Neuronal stem cell (in vitro differentiated cells): ENCODE data around the gene GABPB2.

Source experiments
- DNase-seq: peaks from one replicate; pipeline ENCODE4 v3.0.0-alpha.2; 2013; ENCODE audit warnings: low spot score
- H2AFZ ChIP-seq: one replicate; pipeline ENCODE4 v1.6.1; 2013; ENCODE audit warnings: mild to moderate bottlenecking, low read length, inconsistent platforms
- H2AK5ac ChIP-seq: 2 replicates; pipeline ENCODE4 v1.6.1; 2013; ENCODE audit warnings: low read depth, mild to moderate bottlenecking, inconsistent platforms, low read length, moderate library complexity, mixed read lengths
- H2BK120ac ChIP-seq: 2 replicates; pipeline ENCODE4 v1.6.1; 2013; ENCODE audit warnings: low read depth, mild to moderate bottlenecking, inconsistent platforms, low read length, moderate library complexity, mixed read lengths
- H2BK12ac ChIP-seq: one replicate; pipeline ENCODE4 v1.6.1; 2013; ENCODE audit warnings: low read length, inconsistent platforms
- H2BK15ac ChIP-seq: 2 replicates; pipeline ENCODE4 v1.6.1; 2013; ENCODE audit warnings: mild to moderate bottlenecking, low read length, inconsistent platforms, mixed read lengths
- H2BK5ac ChIP-seq: one replicate; pipeline ENCODE4 v1.6.1; 2013; ENCODE audit warnings: inconsistent platforms, mild to moderate bottlenecking, low read length, moderate library complexity
- H3K14ac ChIP-seq: one replicate; pipeline ENCODE4 v1.6.1; 2013; ENCODE audit warnings: low read length, inconsistent platforms
- H3K18ac ChIP-seq: 2 replicates; pipeline ENCODE4 v1.6.1; 2013; ENCODE audit warnings: low read length, inconsistent platforms
- H3K23ac ChIP-seq: 2 replicates; pipeline ENCODE4 v1.6.1; 2013; ENCODE audit warnings: low read depth, mild to moderate bottlenecking, mixed read lengths, low read length, inconsistent platforms; ENCODE audit not compliant: poor library complexity
- H3K27ac ChIP-seq: replicated peaks from 3 replicates; pipeline ENCODE4 v1.5.1; 2013; ENCODE audit warnings: low read length, inconsistent platforms
- H3K27me3 ChIP-seq, 3 experiments: 2 replicates each; pipeline ENCODE4 v1.6.1; 2013; ENCODE audit warnings: low read length in 3 of 3, mild to moderate bottlenecking in 2 of 3, inconsistent platforms in 1 of 3, low read depth in 1 of 3, mixed read lengths in 1 of 3, moderate library complexity in 1 of 3; ENCODE audit not compliant: control insufficient read depth in 3 of 3, insufficient read depth in 3 of 3
- H3K36me3 ChIP-seq, 2 donors: replicated peaks in 1 of 2; 2 replicates each; pipeline ENCODE4 v1.6.1; 2013; ENCODE audit warnings: low read length in 2 of 2; ENCODE audit not compliant: control insufficient read depth in 2 of 2, insufficient read depth in 2 of 2
- H3K4ac ChIP-seq: 2 replicates; pipeline ENCODE4 v1.6.1; 2013; ENCODE audit warnings: inconsistent platforms, mild to moderate bottlenecking, low read length, moderate library complexity
- H3K4me1 ChIP-seq, 2 donors: 1 replicate in 1 of 2; 2 replicates in 1 of 2; pipeline ENCODE4 v1.6.1; 2013; ENCODE audit warnings: low read length in 2 of 2, low read depth in 1 of 2; ENCODE audit not compliant: control insufficient read depth in 2 of 2, insufficient read depth in 1 of 2
- H3K4me2 ChIP-seq: one replicate; pipeline ENCODE4 v1.6.1; 2013; ENCODE audit warnings: mild to moderate bottlenecking, low read length, inconsistent platforms; ENCODE audit not compliant: insufficient read depth, poor library complexity, severe bottlenecking
- H3K4me3 ChIP-seq, 2 donors: 2 replicates each; pipeline ENCODE4 v1.5.1; 2013; ENCODE audit warnings: low read length in 2 of 2, mild to moderate bottlenecking in 2 of 2, inconsistent platforms in 1 of 2, moderate library complexity in 1 of 2
- H3K79me1 ChIP-seq: one replicate; pipeline ENCODE4 v1.6.1; 2013; ENCODE audit warnings: low read depth, mild to moderate bottlenecking, inconsistent platforms, low read length, moderate library complexity
- H3K9ac ChIP-seq: one replicate; pipeline ENCODE4 v1.6.1; 2013; ENCODE audit warnings: mild to moderate bottlenecking, low read depth, low read length, inconsistent platforms; ENCODE audit not compliant: poor library complexity
- H3K9me3 ChIP-seq, 2 donors: replicated peaks in 1 of 2; 2 replicates each; pipeline versions ENCODE3 to v1.6.1; 2013; ENCODE audit warnings: low read length in 2 of 2, mild to moderate bottlenecking in 2 of 2, inconsistent platforms in 1 of 2, low read depth in 1 of 2, mixed read lengths in 1 of 2, moderate library complexity in 1 of 2; ENCODE audit not compliant: control insufficient read depth in 2 of 2, insufficient read depth in 1 of 2
- H4K8ac ChIP-seq: one replicate; pipeline ENCODE4 v1.6.1; 2013; ENCODE audit warnings: low read depth, mild to moderate bottlenecking, inconsistent platforms, low read length, moderate library complexity
- H4K91ac ChIP-seq: one replicate; pipeline ENCODE4 v1.6.1; 2013; ENCODE audit warnings: low read length, low read depth, mild to moderate bottlenecking, inconsistent platforms; ENCODE audit not compliant: poor library complexity
- WGBS, 2 donors: extraction: QIAGEN DNeasy Blood & Tissue Kit; methylation state at CpG; one replicate each; pipeline ENCODE4 v1.1.7; 2013; ENCODE audit warnings: missing lambda C conversion rate in 2 of 2, mixed read lengths in 1 of 2; ENCODE audit not compliant: insufficient read length in 2 of 2, insufficient replicate concordance in 1 of 2; ENCODE audit errors: extremely low coverage in 2 of 2; 5-methylcytosine and 5-hydroxymethylcytosine counted together

GABPB2 gene

DNA sequence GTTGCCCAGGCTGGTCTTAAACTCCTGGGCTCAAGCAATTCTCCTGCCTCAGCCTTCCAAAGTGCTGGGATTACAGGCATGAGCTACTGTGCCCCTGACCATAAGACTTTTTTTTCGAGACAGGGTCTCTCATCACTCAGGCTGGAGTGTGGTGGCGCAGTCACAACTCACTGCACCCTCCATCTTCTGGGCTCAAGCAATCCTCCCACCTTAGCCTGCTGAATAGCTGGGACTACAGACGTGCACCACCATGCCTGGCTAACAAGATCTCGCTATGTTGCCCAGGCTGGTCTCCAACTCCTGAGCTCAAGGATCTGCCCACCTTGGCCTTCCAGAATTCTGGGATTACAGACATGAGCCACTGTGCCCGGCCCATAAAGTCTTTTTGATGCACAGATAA, 21.1 kb upstream of the GABPB2 start:
- Histone ChIP-seq H2BK120ac (no peak overlapping the region), H4K91ac (no peak overlapping the region), H3K4ac (no peak overlapping the region), H2BK5ac (no peak overlapping the region), H3K27ac (no peak overlapping the region), H3K14ac (peak overlapping the region; percentile 73), H3K9ac (no peak overlapping the region), H3K4me1 (peaks cover 2 to 3% of the 10 kb centered on the region in 2 donors), H2AK5ac (no peak overlapping the region), H2BK15ac (no peak overlapping the region), H3K4me3 (no peak overlapping the region), H3K4me2 (no peak overlapping the region), H2AFZ (no peak overlapping the region), H3K23ac (no peak overlapping the region), H3K18ac (no peak overlapping the region), H3K36me3 (peaks cover 17 to 46% of the 10 kb centered on the region in 2 donors), H3K27me3 (no peaks in the 10 kb centered on the region), H3K9me3 (no peaks in the 10 kb centered on the region), H4K8ac (no peak overlapping the region), H2BK12ac (no peak overlapping the region), H3K79me1 (peaks cover 4% of the 10 kb centered on the region)
- DNase-seq: no peak
- WGBS, 2 donors: no CpG with 5 or more reads among the region's 5 CpGs

DNA sequence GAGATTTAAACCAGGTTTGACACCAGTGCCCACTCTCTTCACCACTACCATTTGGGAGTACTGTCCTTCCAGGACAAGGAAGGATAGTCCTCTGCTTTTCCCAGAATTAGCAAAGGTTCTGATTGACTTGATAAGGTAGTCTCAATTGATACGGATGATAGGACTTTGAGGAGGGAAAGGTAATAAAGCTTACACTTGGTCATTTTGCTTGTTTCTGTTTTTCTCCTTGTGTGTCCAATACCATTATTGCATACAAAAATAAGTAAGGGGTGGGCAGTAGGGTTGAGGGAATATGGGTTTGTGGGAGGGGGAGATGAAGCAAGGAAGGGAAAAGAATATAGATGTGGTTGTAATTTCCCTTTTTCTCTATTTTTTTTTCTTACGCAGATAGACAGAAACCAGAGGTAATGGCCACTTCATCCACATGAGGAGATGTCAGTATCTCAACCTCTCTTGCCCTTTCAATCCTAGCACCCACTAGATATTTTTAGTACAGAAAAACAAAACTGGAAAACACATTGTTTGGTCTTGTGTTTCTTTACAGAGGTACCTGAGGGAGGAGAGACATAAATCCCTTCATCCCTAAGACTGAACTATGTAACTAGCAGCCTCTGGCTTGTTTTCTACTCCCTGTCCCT, 20.4 kb upstream of the GABPB2 start:
- no peak overlapping the region for H4K91ac ChIP-seq
- H2AFZ ChIP-seq: no peak overlapping the region
- H3K4me1 ChIP-seq: peaks cover 2 to 3% of the 10 kb centered on the region in 2 donors
- H4K8ac ChIP-seq: no peak overlapping the region
- no peak overlapping the region for H3K4ac ChIP-seq
- no peak overlapping the region for H3K14ac ChIP-seq
- no peak overlapping the region for H2AK5ac ChIP-seq
- H3K36me3 ChIP-seq: peaks cover 23 to 53% of the 10 kb centered on the region in 2 donors
- no peak overlapping the region for H2BK12ac ChIP-seq
- H3K18ac ChIP-seq: no peak overlapping the region
- H3K27ac ChIP-seq: no peak overlapping the region
- no peak overlapping the region for H2BK120ac ChIP-seq
- no peak overlapping the region for H3K9ac ChIP-seq
- H3K23ac ChIP-seq: no peak overlapping the region
- peaks cover 4% of the 10 kb centered on the region for H3K79me1 ChIP-seq
- no CpG with 5 or more reads among the region's 2 CpGs for WGBS, 2 donors
- H2BK15ac ChIP-seq: no peak overlapping the region
- H3K27me3 ChIP-seq: no peaks in the 10 kb centered on the region
- no peak overlapping the region for H3K4me2 ChIP-seq
- H2BK5ac ChIP-seq: no peak overlapping the region
- H3K4me3 ChIP-seq: no peak overlapping the region
- no peak for DNase-seq
- H3K9me3 ChIP-seq: no peaks in the 10 kb centered on the region

DNA sequence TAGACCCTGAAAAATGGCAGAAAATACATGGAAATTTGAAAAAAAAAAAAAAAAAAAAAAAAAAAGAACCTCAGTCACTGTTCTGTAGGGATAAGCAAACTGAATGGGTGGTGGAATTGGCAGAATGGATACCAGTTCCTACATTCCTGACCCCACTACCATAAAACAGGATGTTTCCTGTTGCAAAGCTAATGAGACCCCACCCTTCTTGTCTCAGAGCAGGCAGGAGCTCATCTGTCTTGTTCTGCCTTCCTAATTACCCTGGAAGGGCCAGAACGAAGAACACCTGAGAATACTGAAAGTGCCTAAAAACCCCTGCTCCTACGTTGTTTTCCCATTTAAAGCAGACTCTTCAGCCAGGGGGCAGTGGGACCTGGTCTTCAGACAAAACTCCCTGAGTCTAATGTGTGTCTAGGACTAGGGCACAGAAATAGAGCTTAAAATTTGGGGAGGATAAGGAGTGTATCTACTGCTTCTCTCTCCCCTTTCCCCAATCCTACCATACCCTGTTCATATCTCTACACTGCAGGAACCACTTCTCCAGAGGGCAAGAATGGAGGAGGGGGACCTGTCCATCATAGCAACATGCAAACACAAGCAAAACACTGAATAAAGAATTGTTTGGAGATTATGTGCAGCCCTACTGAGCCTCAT, 19.1 kb upstream of the GABPB2 start:
- Histone ChIP-seq H3K36me3 (peaks cover 34 to 66% of the 10 kb centered on the region in 2 donors), H2BK5ac (no peak overlapping the region), H2BK120ac (no peak overlapping the region), H3K18ac (no peak overlapping the region), H3K4ac (no peak overlapping the region), H3K4me3 (no peak overlapping the region), H2BK12ac (no peak overlapping the region), H4K91ac (no peak overlapping the region), H3K79me1 (peaks cover 4% of the 10 kb centered on the region), H3K27ac (no peak overlapping the region), H4K8ac (no peak overlapping the region), H3K27me3 (no peaks in the 10 kb centered on the region), H3K9ac (no peak overlapping the region), H3K9me3 (no peaks in the 10 kb centered on the region), H3K14ac (no peak overlapping the region), H2AK5ac (no peak overlapping the region), H2AFZ (no peak overlapping the region), H2BK15ac (no peak overlapping the region), H3K23ac (no peak overlapping the region), H3K4me2 (no peak overlapping the region), H3K4me1 (peaks cover 2 to 3% of the 10 kb centered on the region in 2 donors)
- no peak for DNase-seq
- WGBS, 2 donors: no CpG with 5 or more reads among the region's 2 CpGs

DNA sequence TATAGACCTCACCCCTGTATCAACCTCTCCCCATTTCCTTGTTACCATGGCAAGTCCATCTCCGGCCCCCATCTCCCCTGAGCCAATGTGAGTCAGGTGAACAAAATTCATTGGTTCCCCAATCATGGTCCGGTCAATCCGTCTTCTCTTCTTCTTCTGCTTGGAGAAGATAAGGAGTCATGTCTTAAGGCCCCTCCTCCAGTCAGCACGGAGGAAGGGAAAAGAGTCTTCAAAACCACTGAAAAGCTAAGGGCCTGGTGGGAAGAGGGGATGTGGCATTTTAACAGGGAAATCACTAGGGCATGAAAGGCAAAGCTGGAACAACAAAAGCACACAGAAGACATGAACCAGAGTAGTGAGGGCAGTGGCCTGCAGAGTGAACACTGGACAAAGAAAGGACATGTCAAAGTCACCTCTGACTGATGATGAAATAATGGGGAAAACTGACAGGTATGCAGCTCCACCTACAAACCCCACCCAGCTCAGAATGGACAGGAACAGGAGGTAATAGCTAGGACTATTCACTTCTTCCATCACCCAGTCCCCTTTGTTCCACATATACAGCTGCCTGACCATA, 15.5 kb upstream of the GABPB2 start:
- H2AFZ ChIP-seq: no peak overlapping the region
- H3K4me2 ChIP-seq: no peak overlapping the region
- no peak overlapping the region for H4K8ac ChIP-seq
- peaks cover 5 to 9% of the 10 kb centered on the region in 2 donors for H3K4me1 ChIP-seq
- H2BK120ac ChIP-seq: no peak overlapping the region
- H3K14ac ChIP-seq: no peak overlapping the region
- no peak overlapping the region for H2BK12ac ChIP-seq
- H2BK15ac ChIP-seq: no peak overlapping the region
- WGBS, 2 donors: no CpG with 5 or more reads among the region's 4 CpGs
- no peak overlapping the region for H4K91ac ChIP-seq
- H2AK5ac ChIP-seq: no peak overlapping the region
- peaks cover 37 to 67% of the 10 kb centered on the region in 2 donors for H3K36me3 ChIP-seq
- no peaks in the 10 kb centered on the region for H3K27me3 ChIP-seq
- no peak overlapping the region for H2BK5ac ChIP-seq
- H3K9ac ChIP-seq: no peak overlapping the region
- DNase-seq: no peak
- no peak overlapping the region for H3K4ac ChIP-seq
- no peak overlapping the region for H3K18ac ChIP-seq
- no peak overlapping the region for H3K23ac ChIP-seq
- no peak overlapping the region for H3K4me3 ChIP-seq
- no peaks in the 10 kb centered on the region for H3K9me3 ChIP-seq
- no peak overlapping the region for H3K27ac ChIP-seq
- peaks cover 13% of the 10 kb centered on the region for H3K79me1 ChIP-seq
